Activated CD4-positive, alpha-beta T cell treated with anti-CD3 and anti-CD28 coated beads, Interleukin-2, amount 50 U/mL, for 4 hours (primary cell): ENCODE data around the gene TRIM39.

ENCODE experiments used
- DNase-seq, 2 experiments: peaks; one replicate each; pipeline ENCODE4 v3.0.0-alpha.2; 2020

The TRIM39 gene

DNA sequence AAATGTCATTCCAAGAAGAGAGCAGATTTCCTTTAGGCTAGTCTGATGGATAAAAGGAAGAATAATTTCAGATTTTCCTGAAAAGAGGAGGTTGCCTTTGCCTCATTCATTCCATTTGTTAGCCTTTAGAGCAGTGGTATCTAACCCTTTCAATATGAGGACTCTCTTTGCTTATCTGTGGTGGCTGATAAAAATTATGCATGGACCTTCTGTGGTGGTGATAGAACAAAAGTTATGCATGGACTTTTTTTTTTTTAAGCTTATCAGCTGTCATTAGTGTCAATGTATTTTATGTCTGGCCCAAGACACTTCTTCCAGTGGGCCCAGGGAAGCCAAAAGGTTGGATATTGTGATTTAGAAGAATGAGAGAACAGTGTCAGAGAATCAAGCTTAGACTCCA is 1.7 kb downstream of the TRIM39 start:
- DNase-seq: no peak

DNA sequence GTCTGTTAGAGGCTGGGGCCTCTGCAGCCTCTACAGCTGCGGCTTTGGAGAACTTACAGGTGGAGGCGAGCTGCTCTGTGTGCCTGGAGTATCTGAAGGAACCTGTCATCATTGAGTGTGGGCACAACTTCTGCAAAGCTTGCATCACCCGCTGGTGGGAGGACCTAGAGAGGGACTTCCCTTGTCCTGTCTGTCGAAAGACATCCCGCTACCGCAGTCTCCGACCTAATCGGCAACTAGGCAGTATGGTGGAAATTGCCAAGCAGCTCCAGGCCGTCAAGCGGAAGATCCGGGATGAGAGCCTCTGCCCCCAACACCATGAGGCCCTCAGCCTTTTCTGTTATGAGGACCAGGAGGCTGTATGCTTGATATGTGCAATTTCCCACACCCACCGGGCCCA is 2.6 kb downstream of the TRIM39 start:
- no peak for DNase-seq

DNA sequence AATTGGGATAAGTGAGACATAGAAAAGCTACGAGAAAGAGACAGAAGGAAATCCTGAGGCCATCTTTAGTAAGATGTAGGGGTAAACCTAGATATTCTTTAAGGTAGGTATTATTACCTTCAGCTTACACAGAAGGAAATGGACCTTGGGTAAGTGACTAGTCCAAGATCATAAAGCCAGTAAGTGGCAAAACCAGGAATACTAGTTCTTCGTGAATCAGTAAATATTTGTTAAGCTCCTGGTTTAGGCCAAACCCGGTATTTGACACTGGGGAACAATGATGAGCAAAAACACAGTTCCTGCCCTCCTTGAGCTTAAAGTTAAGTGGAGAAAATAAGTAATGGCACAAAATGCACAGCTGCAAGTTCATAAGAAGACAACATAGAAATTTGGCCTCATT is 5.3 kb downstream of the TRIM39 start:
- no peak for DNase-seq

DNA sequence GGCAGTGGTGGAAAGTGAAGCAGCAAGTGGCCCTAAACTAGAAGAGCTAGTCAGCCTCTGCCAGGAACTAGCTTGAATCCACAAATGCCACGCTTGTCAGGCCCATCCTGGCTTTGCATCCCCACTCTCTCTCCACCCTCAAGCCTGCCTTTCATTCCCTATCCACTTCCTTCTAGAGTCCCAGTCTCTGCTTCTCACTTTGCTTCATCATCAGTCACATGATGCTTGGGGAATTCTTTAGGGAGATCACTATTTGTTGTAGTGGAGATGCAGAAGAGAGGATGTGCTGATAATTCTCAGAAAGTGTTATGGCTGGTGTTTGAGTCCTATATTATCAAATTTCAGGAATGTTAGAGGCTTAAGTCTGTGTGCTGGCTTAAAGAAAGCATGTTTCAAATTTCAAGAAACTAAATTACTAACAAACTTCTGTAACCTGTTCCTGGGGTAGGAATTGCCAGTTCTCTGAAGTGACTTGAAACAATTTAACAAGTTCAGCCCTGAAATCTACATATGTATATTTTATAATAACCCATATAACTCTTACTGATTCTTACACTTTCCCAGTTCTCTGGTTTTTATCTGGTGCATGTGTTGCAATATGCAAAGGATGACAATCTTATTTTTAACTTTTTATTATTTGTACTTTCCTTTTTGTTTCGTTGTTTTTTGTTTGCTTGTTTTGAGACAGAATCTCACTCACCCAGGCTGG is 7.5 kb downstream of the TRIM39 start:
- DNase-seq: no peak

DNA sequence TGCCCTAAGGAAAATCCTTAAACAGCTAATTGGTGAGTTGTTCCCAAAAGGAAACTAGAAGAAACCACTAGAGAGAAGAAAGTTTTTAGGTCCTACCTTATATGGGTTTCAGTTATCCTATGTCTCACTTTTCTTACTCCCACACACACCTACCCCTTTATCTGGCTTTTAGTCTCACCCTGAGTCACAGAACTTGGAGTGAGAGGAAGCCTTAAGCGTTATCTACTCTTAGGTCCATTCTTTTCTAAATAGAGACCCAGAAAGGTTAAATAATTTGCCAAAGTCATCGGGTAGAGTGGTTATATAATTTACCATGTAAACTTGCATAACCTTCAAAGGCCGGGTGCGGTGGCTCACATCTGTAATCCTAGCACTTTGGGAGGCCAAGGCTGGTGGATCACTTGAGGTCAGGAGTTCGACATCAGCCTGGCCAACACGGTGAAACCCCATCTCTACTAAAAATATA is 13.9 kb downstream of the TRIM39 start:
- DNase-seq: no peak

DNA sequence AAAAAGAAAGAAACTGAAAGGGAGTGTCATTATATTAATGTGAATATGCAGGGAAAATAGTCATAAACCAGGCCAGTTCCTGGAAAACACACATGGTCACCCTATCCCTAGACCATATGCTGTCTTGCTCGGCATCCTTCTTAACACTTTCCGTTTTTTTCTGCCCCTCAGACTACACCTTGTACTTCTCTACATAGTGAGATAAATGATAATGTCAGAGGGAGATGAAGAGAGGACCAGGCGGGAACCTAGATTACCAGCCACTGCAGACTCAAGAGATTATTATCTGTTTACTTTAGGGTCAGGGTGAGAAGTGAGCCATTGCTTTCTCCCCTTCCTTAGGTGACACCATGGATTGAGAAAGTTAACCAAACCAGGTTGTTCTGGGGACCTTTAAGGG is 14.5 kb downstream of the TRIM39 start:
- no peak for DNase-seq

DNA sequence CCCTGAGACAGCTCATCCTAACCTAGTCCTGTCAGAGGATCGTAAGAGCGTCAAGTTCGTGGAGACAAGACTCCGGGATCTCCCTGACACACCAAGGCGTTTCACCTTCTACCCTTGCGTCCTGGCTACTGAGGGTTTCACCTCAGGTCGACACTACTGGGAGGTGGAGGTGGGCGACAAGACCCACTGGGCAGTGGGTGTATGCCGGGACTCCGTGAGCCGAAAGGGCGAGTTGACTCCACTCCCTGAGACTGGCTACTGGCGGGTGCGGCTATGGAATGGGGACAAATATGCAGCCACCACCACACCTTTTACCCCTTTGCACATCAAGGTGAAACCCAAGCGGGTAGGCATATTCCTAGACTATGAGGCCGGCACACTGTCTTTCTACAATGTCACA is 15.0 kb downstream of the TRIM39 start:
- no peak for DNase-seq

DNA sequence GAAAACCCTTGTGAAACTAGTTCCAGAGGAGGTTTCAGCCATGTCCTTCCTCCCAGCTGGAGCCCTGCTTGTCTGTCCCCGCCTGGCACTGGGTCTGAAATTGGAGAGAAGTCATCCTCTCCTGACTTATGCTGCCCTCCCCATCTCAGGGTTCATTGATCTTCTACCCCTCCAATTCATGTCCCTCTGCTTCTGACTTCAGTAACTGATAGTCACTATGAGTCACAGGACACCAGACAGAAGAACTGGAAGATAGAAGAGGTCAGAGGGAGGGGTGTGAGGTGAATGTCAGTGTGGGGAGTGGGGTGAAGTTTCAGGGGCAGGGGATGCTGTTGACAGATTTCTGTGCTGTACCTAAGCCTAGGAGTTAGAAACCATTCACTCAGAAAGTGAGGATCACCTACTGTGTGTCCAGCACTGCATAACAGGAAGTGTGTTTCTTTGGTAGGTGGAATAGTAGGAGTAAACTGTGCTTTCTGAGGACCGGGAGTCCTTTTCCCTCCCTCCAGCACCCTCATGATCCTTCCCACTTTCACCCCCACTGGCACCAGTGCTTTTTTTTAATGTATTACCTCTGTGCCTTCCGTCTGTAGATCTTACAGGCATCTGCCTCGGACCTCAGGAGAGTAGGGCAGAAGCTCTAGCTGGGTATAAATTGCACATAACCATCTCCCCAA is 17.6 kb downstream of the TRIM39 start:
- DNase-seq: no peak

DNA sequence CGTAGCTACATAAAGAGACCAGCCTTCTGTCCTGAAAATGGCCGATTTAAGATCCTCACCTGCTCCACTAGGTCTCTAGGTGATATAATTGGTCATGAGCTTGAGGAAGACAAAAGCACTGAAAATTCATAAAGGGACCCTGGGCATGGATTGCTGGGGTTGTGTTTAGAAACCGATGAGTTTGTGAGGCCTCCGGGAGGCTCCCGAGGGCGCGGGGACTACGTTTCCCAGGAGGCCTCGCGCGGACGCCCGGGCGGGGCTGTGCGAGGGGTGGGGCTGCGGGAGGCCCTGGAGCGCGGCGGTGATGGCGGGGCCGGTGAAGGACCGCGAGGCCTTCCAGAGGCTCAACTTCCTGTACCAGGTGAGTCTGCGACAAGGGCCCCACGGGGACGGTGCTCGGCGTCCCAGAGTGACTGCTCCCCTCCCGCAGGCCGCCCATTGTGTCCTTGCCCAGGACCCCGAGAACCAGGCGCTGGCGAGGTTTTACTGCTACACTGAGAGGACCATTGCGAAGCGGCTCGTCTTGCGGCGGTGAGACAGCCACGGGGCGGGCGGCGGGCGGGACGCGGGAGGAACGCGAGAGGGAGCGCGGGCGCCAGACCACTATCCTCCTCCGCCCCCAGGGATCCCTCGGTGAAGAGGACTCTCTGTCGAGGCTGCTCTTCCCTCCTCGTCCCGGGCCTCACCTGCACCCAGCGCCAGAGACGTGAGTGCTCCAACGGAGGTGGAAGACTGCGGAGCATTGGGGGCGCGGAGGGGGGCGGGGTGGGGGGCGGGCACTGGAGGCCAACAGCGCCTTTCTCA is 18.3 kb downstream of the TRIM39 start, which contains the start of gene RPP21:
Gene RPP21, plus strand, starts transcription at position 289 of the 804 bp plus-strand sequence. Its CDS starts 16 bp downstream, at position 305.
- DNase-seq: peak; percentile 83 to 85

DNA sequence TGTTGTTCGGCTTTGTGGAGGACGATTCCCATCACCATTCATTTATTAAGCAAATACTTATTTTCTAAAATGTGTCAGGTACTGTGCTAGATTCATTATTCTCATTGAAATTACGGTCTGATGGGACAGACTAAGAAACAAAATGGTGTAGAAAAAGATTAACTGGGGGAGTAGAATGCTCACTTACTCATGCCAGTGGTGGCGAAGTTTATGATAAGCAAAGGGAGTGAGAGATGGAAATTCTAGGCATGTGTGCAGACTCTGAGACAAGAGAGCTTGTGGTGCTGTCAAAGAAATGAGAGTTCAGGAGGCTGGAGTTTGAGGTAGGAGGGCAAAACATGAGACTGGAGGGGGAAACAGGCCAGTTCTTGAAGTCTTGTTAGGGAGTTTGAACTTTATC is 19.1 kb downstream of the TRIM39 start:
- no peak for DNase-seq

DNA sequence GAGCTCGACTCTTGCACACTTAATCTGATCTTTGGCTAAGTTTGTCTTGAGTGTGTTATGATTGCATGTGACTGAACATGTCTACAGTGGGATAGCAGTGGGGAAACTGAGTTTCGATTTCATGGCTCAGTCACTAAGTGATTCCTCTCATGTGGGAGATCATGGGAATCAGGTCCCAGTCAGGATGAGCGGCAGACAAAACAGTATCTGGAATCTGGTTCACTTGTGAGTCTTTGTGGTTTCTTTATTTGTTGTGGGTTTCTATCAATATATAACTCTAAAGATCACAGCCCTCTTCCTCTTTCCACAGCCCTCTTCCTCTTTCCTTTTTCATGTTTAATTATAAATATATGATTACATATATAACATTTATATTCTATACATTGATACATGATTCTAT is 22.2 kb downstream of the TRIM39 start:
- no peak for DNase-seq

DNA sequence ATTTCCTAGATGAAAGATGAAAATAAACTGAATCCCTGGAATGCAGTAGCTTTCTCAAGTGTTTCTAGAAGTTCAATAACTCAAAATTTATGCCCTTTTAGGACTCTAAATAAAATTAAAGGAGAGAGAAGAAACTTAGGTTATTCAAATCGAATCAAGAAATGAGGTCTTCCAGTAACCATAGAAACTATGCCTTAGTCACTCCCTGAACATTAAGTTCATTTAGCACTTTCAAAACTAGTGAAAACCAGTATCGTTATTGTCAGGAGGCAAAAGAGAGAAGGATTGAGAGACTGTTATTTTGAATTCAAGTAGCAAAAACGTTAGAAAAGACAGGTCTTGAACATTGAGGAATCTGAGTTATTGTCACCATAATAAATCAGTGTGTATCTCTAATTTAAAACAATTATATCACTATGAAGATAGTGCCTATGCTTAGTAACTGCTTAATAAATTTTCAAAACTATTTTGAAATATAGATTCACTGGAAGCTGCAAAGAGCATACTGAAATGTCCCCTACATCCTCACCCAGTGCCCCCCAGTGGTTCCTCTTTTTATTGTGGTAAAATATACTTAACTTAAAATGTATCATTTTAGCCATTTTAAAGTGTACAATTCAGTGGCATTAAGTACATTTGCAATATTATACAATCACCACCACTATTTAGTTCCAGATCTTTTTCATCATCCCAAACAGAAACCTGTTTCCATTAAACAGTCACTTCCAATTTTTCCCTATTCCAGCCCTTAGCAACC is 22.9 kb downstream of the TRIM39 start:
- no peak for DNase-seq

DNA sequence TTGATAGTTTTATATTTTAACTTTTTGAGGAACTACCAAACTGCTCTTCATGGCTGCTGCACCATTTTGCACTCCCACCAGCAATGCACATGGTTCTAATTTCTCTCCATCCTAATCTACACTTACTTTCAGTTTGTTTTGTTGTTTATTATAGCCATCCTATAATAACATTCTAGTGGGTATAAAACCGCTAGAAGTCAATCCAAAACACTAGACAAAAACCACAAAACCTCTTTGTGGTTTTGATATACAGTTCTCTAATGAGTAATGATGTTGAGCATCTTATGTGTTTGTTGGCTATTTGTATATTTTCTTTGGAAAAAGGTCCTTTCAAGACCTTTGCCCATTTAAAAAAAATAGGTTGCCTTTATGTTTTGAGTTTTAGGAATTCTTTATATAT is 23.8 kb downstream of the TRIM39 start:
- no peak for DNase-seq

DNA sequence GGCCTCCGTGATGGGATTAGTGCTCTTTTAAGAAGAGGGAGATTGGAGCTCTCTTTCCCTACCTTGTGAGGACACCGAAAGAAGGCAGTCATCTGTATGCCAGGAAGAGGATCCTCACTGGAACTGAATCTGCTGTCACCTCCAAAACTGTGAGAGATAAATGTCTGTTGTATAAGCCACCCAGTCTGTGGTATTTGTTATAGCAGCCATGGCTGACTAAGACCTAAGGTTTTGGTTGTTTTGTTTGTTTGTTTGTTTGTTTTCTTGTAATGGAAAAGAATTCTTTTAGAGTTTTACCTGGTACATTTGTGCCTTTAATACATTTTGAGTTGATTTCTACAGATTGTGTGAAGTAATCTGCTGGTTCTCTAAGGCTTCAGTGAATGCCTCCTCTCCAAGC is 25.8 kb downstream of the TRIM39 start:
- DNase-seq: no peak

DNA sequence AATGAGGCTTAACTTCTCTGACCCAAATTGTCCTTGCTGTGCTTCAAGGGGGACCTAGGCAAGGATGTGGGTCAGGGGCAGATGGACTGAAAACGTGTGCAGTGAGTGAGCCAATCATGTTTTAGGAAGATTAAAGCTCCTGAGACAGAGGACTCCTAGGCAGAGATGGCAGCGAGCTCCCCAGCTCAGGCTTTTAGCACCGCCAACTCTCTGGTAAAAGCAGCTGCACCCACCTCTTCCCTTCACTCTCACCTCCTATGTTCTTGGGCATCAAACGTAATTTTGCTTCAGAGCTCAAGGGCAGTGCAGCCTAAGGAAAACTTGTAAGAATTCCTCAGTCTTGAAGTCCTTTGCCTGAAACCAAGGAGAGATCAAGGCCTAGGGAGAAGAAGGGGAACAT is 28.6 kb downstream of the TRIM39 start:
- no peak for DNase-seq

DNA sequence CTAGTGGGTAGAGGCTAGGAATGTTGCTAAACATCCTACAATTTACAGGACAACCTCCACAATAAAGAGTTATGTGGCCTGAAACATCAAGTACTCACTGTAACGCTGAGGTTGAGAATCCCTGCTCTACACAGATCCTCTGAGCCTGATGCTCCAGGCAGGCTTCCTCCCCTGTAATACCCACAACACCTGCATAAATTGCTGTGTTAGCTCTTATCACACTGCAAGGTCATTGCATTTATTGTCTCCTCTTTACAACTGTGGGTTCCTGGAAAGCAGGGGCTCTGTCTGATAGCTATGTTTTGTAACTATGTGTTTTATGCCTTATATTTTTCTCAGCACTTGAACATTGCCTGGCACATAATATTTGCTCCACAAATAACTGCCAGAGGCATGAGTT is 29.8 kb downstream of the TRIM39 start:
- DNase-seq: no peak

DNA sequence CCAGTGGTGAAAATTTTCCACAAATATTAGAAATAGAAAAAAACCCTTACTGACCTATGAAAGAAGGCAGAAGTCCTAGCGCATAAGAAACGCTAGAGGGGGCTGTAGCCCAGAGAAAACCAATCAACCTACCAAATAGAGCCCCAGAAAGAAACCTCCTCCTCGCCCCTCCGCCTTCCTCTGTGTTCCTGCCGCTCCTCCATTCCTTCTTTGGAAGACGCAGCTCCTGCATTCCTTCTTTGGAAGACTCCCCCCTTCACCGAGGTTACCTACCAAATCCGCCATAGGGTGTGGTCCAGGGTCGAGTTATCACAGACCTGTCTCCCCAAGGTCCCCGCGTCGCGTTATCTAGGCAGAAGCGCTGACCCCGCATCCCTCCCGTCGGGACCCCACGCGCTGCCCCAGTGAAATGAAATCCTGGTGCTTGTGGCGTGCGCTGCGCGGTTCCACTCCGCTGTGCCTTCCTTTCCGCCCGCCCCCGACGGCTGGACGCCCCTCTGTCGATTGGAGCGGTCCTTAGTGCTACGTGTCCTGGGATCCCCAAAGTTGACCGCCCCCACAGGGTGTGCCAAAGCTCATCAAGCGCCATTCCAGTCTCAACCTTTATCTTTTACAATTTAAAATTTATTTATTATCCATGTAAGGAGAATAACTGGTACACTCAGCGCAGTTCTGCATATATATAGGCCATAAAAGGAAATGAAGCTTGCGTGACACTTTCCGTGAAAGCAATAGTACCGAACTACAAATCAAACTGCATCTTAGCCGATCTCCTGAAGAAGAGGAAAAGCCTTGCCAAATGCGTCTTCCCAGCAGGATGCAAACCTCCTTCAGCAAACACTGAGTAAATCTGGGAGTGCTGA is 31.2 kb downstream of the TRIM39 start:
- DNase-seq: peak; percentile 45 to 46

DNA sequence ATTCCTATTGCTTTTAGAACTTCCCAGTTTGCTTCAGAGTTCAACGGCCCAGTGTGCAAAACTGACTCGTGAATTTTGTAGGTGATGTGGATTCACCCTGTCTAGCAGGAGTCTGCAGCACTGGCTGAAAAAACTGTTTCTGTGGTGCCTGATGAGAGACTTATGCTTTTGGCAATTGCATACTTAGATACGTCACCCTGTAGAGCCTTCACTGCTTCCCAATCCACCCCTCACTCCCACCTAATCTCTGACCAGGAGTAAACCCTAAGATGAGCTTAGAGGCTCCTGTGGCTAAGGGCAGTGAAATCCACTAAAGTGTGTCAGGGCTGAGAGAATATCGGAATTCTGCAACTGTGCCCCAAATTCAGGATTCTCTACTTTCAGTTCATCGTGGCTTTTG is 32.5 kb downstream of the TRIM39 start:
- no peak for DNase-seq

DNA sequence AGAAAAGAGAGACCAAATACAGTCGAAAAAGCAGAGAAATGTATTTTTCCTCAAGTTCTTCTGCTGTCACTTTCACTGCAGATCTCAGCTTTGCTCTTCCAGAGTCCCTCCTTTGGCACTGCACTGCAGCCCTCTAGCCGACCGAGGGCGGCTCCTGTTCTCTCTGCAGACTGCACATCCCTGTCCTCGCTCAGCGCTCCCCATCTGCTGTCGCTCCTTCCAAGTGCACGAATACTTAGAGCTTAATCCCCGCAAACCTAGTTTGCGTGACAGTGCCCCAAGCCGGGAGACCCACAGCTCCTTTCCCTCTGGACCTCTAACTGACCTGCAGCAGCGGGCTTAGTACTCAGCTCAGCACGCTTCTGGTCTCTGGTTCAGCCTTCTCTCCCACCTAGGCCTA is 33.4 kb downstream of the TRIM39 start:
- no peak for DNase-seq

DNA sequence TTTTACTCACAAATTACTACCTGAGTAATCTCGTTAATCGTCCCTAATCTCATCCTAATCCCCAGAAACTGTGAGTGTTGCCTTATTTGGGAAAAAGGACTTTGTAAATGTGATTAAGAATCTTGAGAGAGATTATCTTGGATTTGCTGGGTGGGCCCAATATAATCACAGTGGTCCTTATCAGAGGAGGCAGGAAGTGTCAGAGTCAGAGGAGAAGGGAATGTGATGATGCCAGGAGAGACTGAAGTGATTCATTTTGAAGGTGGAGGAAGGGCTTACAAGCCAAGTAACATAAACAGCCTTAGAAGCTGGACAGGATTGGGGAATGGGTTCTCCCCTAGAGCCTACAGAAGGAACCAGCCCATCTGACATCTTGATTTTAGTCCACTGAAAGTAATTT is 34.9 kb downstream of the TRIM39 start:
- DNase-seq: no peak

DNA sequence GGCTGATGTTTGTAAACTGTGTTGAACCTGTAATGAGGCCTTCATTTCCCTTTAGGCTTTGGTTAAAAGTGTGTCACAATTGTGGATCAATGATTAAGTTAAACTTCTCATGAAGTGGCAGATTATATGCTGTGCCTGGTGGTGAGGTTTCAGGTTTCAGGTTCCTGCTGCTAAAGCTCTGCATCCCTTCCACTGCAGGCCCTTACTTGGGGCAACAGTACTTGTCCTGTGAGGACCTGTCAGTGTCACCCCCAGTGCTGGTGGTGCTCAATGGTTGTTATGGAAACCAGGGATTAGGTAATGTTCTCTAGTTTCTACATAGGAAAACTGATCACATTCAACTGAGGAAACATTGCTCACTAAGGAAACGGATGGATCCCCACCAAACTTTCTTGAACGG is 36.7 kb downstream of the TRIM39 start:
- no peak for DNase-seq

DNA sequence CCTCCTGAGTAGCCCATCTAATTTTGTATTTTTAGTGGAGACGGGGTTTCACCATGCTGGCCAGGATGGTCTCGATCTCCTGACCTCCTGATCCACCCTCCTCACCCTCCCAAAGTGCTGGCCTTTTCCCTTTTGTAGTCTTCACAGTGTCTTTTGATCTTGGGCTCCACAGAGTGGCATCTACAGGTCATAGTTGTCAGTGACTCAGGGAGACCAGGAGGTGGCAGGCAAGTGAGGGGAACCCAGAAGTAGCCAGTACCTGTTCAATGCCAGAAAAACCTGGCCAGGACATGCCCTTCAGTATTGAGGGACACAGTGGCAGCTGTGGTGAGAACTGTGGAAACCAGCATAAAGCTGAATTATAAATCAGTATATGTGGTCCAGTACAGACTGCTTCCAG is 37.9 kb downstream of the TRIM39 start:
- no peak for DNase-seq
